HepG2 (cell line): ENCODE measurements around the gene ANKS1A. TPM values are rescaled to one million over a fixed set of nuclear protein-coding genes. Genes with fewer than 3 reads are reported as not detected.

ENCODE experiments used
- ARNT ChIP-seq: fragments of 450-650 bp; IDR thresholded peaks from 2 replicates; pipeline ENCODE4 v1.6.1; 2017
- FOXM1 ChIP-seq: sonication (generic); formaldehyde crosslinking; IDR thresholded peaks from 2 replicates; pipeline ENCODE4 v1.5.0; 2020; ENCODE audit warnings: missing genetic modification reagents
- HDAC6 ChIP-seq: fragments of 200-600 bp; sonication (generic); IDR thresholded peaks from 2 replicates; pipeline ENCODE4 v1.7.0; 2017; ENCODE audit warnings: mild to moderate bottlenecking, antibody characterized with exemption, low read length, low read depth
- IKZF4 ChIP-seq: sonication (generic); formaldehyde crosslinking; IDR thresholded peaks from 2 replicates; pipeline ENCODE4 v1.5.1; 2020; ENCODE audit warnings: borderline replicate concordance, mild to moderate bottlenecking, low read depth, missing genetic modification reagents; ENCODE audit errors: not compliant biosample characterization
- KIAA2018 ChIP-seq: sonication (generic); formaldehyde crosslinking; IDR thresholded peaks from 2 replicates; pipeline ENCODE4 v1.5.0; 2020; ENCODE audit warnings: mild to moderate bottlenecking, missing genetic modification reagents, borderline replicate concordance
- POGZ ChIP-seq: sonication (generic); formaldehyde crosslinking; IDR thresholded peaks from 2 replicates; pipeline ENCODE4 v1.4.0; 2020; ENCODE audit warnings: mild to moderate bottlenecking, missing genetic modification reagents
- TBX2 ChIP-seq: sonication (generic); formaldehyde crosslinking; IDR thresholded peaks from 2 replicates; pipeline ENCODE4 v1.5.0; 2020; ENCODE audit warnings: missing genetic modification reagents, mild to moderate bottlenecking, borderline replicate concordance
- ZBTB21 ChIP-seq: sonication (generic); formaldehyde crosslinking; IDR thresholded peaks from 2 replicates; pipeline ENCODE4 v1.4.0; 2020; ENCODE audit warnings: missing genetic modification reagents
- ZNF574 ChIP-seq: sonication (generic); formaldehyde crosslinking; IDR thresholded peaks from 2 replicates; pipeline ENCODE4 v1.4.0; 2020; ENCODE audit warnings: missing genetic modification reagents
- ZNF629 ChIP-seq: sonication (generic); formaldehyde crosslinking; conservative IDR thresholded peaks from 2 replicates; pipeline ENCODE4 v1.5.0; 2020; ENCODE audit warnings: missing genetic modification reagents
- ZNF792 ChIP-seq: IDR thresholded peaks from 2 replicates; pipeline ENCODE4 v1.6.1; 2016
- polyA plus RNA-seq, 8 experiments: library from polyadenylated mRNA; depleted of rRNA in 3 of 8; stranded (reverse) in 7 of 8; unstranded in 1 of 8; fragments of >200 nt; fragmentation: Illumina TruSeq in 4 of 8; extraction: Trizol in 4 of 8; gene quantifications; 2 replicates each; pipeline versions ENCODE4 v1.2.1 to v1.2.3, GENCODE V29; 2011 to 2016; ENCODE audit warnings: low read depth in 4 of 8, missing spikeins in 1 of 8, mixed read lengths in 1 of 8; ENCODE audit not compliant: insufficient read depth in 1 of 8
- total RNA-seq, 5 experiments: library from RNA; depleted of rRNA; stranded (reverse); fragments of >200 nt; fragmentation: Illumina TruSeq; extraction: Trizol; gene quantifications; 2 replicates each; pipeline ENCODE4 v1.2.3, GENCODE V29; 2016; ENCODE audit warnings: low read depth in 1 of 5
- TF ChIP-seq, protein P1 (sequence below): sonication (generic); formaldehyde crosslinking; IDR thresholded peaks from 2 replicates; pipeline ENCODE4 v1.4.0; 2020; ENCODE audit warnings: missing genetic modification reagents
- TF ChIP-seq, protein P2 (sequence below): sonication (generic); formaldehyde crosslinking; conservative IDR thresholded peaks from 2 replicates; pipeline ENCODE4 v1.4.0; 2020; ENCODE audit warnings: missing genetic modification reagents

ANKS1A gene
- total and polyA plus RNA-seq, 2 of the 13 experiments (the other 11 are each of a cell fraction or from before 2014, with no cell fraction given) = 7.2 to 15.1 TPM

DNA sequence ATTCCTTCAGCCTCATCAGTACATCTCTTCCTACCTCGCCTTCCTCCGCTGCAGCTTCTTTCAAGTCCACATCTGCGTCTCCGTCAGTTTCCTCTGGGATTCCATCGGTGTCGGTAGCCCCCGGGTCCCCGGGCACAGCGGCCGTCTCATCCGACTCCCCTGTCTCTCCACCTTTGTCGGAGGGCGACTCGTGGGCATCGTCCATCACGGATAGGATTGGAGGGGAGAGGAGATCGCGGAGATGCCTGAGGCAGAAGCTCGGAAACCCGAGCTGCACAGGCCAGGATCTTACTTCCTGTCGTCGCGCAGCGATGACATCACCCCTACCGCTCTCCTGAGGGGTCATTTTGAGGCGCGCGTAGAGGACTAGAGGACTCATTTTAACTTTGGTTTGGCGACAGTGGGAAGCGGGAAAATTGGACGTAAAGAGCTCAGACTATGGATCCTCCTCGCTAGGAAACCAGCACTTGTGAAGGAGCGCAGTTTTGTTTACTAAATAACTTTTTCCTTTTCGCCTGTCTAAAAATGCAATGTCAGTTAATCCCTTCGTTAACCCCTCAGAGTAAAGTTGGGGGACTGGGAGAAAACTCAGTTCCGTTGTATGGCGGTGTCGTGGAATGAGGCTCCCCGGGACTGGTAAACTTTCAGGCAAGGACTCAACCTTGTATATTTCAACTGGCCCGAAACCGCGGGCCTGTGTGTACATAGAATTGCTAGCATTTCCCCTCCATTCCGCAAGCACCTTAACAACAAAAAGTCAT, 1.1 kb upstream of the ANKS1A start, which contains the start of gene TAF11 (continued):
- TF ChIP-seq KIAA2018 (CRISPR knock-in tag) (no peak), ZNF574 (CRISPR knock-in tag) (peak; percentile 94), ZBTB21 (peak; percentile 80; the same call in 1 of the 2 replicates), FOXM1 (CRISPR knock-in tag) (no peak), IKZF4 (peak; percentile 79), ARNT (no peak), ZNF629 (CRISPR knock-in tag) (no peak), POGZ (CRISPR knock-in tag) (peak; percentile 93), HDAC6 (no peak), ZNF792 (CRISPR knock-in tag) (peak; percentile 74), TBX2 (CRISPR knock-in tag) (peak; percentile 70)
- TF ChIP-seq, protein P1, sequence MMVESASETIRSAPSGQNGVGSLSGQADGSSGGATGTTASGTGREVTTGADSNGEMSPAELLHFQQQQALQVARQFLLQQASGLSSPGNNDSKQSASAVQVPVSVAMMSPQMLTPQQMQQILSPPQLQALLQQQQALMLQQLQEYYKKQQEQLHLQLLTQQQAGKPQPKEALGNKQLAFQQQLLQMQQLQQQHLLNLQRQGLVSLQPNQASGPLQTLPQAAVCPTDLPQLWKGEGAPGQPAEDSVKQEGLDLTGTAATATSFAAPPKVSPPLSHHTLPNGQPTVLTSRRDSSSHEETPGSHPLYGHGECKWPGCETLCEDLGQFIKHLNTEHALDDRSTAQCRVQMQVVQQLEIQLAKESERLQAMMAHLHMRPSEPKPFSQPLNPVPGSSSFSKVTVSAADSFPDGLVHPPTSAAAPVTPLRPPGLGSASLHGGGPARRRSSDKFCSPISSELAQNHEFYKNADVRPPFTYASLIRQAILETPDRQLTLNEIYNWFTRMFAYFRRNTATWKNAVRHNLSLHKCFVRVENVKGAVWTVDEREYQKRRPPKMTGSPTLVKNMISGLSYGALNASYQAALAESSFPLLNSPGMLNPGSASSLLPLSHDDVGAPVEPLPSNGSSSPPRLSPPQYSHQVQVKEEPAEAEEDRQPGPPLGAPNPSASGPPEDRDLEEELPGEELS (CRISPR knock-in tag) = peak; percentile 39; the same call in 1 of the 2 replicates
- TF ChIP-seq, protein P2, sequence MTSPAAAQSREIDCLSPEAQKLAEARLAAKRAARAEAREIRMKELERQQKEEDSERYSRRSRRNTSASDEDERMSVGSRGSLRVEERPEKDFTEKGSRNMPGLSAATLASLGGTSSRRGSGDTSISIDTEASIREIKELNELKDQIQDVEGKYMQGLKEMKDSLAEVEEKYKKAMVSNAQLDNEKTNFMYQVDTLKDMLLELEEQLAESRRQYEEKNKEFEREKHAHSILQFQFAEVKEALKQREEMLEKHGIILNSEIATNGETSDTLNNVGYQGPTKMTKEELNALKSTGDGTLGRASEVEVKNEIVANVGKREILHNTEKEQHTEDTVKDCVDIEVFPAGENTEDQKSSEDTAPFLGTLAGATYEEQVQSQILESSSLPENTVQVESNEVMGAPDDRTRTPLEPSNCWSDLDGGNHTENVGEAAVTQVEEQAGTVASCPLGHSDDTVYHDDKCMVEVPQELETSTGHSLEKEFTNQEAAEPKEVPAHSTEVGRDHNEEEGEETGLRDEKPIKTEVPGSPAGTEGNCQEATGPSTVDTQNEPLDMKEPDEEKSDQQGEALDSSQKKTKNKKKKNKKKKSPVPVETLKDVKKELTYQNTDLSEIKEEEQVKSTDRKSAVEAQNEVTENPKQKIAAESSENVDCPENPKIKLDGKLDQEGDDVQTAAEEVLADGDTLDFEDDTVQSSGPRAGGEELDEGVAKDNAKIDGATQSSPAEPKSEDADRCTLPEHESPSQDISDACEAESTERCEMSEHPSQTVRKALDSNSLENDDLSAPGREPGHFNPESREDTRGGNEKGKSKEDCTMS (CRISPR knock-in tag) = 0 out of 2 replicates have a peak, but pooled peaks have one; percentile 54
